Fibroblast of lung (primary cell): ENCODE results near the gene INPP4A. TPM values are rescaled to one million over a fixed set of nuclear protein-coding genes. Genes with fewer than 3 reads are reported as not detected.

ENCODE experiments used
- DNase-seq, 2 donors: peaks; one replicate each; pipeline versions ENCODE4 v3.0.0 to v3.0.0-alpha.2; 2010; ENCODE audit warnings: low read depth in 2 of 2
- H2AFZ ChIP-seq: 2 replicates; pipeline ENCODE4 v1.5.1; 2012; ENCODE audit warnings: low read length, control low read depth, inconsistent platforms
- H3K27ac ChIP-seq: 2 replicates; pipeline ENCODE4 v1.5.1; 2011; ENCODE audit warnings: low read length, control low read depth; ENCODE audit not compliant: insufficient read depth
- H3K27me3 ChIP-seq: 2 replicates; pipeline ENCODE4 v1.5.1; 2011; ENCODE audit warnings: mild to moderate bottlenecking, low read length; ENCODE audit not compliant: control insufficient read depth, insufficient read depth
- H3K36me3 ChIP-seq: 2 replicates; pipeline ENCODE4 v1.5.1; 2011; ENCODE audit warnings: low read length; ENCODE audit not compliant: control insufficient read depth, insufficient read depth
- H3K4me1 ChIP-seq: 2 replicates; pipeline ENCODE4 v1.5.1; 2011; ENCODE audit warnings: low read length; ENCODE audit not compliant: control insufficient read depth, insufficient read depth; ENCODE audit errors: extremely low read depth
- H3K4me2 ChIP-seq: 2 replicates; pipeline ENCODE4 v1.5.1; 2011; ENCODE audit warnings: low read length, control low read depth; ENCODE audit not compliant: insufficient read depth; ENCODE audit errors: extremely low read depth
- H3K4me3 ChIP-seq, 4 experiments: fragments of 200-600 bp in 1 of 4; sonication (generic) in 1 of 4; replicated peaks in 1 of 4; 2 replicates each; pipeline ENCODE4 v1.5.1; 2011 to 2016; ENCODE audit warnings: low read length in 4 of 4, low read depth in 3 of 4, mild to moderate bottlenecking in 3 of 4, control low read depth in 2 of 4, inconsistent platforms in 1 of 4, mixed read lengths in 1 of 4; ENCODE audit not compliant: insufficient read depth in 1 of 4; ENCODE audit errors: control extremely low read depth in 1 of 4
- H3K79me2 ChIP-seq: 2 replicates; pipeline ENCODE4 v1.5.1; 2012; ENCODE audit warnings: mild to moderate bottlenecking, low read length, inconsistent platforms; ENCODE audit not compliant: control insufficient read depth, insufficient read depth
- H3K9ac ChIP-seq: 2 replicates; pipeline ENCODE4 v1.5.1; 2011; ENCODE audit warnings: mild to moderate bottlenecking, low read length, control low read depth; ENCODE audit not compliant: insufficient read depth
- H3K9me3 ChIP-seq: 2 replicates; pipeline ENCODE4 v1.5.1; 2012; ENCODE audit warnings: low read depth, low read length; ENCODE audit not compliant: control insufficient read depth, insufficient read depth
- H4K20me1 ChIP-seq: 2 replicates; pipeline ENCODE4 v1.5.1; 2011; ENCODE audit warnings: low read length; ENCODE audit not compliant: control insufficient read depth, insufficient read depth; ENCODE audit errors: extremely low read depth
- CTCF ChIP-seq, 2 donors: IDR thresholded peaks in 1 of 2; conservative IDR thresholded peaks in 1 of 2; 1 replicate in 1 of 2; 2 replicates in 1 of 2; pipeline ENCODE4 v1.5.1; 2011 to 2012; ENCODE audit warnings: low read length in 2 of 2, control low read depth in 1 of 2, inconsistent platforms in 1 of 2, low read depth in 1 of 2, mild to moderate bottlenecking in 1 of 2
- EZH2 ChIP-seq: IDR thresholded peaks from 2 replicates; pipeline ENCODE4 v1.5.1; 2012; ENCODE audit warnings: low read length, control low read depth, mild to moderate bottlenecking; ENCODE audit errors: missing control alignments
- polyA plus RNA-seq, 2 donors: library from polyadenylated mRNA; depleted of rRNA in 1 of 2; stranded (reverse) in 1 of 2; unstranded in 1 of 2; fragments of >200 nt; gene quantifications; 2 replicates each; pipeline ENCODE4 v1.2.1, GENCODE V29; 2011 to 2012; ENCODE audit warnings: missing spikeins in 1 of 2
- total RNA-seq: library from RNA; depleted of rRNA; stranded (reverse); fragments of >200 nt; gene quantifications from 2 replicates; pipeline ENCODE4 v1.2.1, GENCODE V29; 2014

Gene INPP4A
- total and polyA plus RNA-seq, 2 donors (not counting 1 experiment from before 2014, with no cell fraction given): 10.2 to 26.1 TPM

- DNase-seq: no peak
- Histone ChIP-seq H2AFZ (no peak overlapping the region), H3K4me1 (no peaks in the 10 kb centered on the region), H3K9me3 (no peaks in the 10 kb centered on the region), H3K4me3 (no peak overlapping the region), H3K9ac (no peak overlapping the region), H3K4me2 (no peak overlapping the region), H4K20me1 (no peaks in the 10 kb centered on the region), H3K79me2 (no peaks in the 10 kb centered on the region), H3K36me3 (no peaks in the 10 kb centered on the region), H3K27ac (no peak overlapping the region), H3K27me3 (no peaks in the 10 kb centered on the region)
- no peak for TF ChIP-seq CTCF (conservative IDR thresholded peaks at IDR 0.05 in 1 of 2, IDR thresholded peaks at IDR 0.05 in 1 of 2; ENCODE audit: low read depth in 1 of 2, low read length in 2 of 2)
- no peak for TF ChIP-seq EZH2
Observed at GRCh38 chr2:98489971-98490962, 45.6 kb downstream of the INPP4A start.

GRCh38 chr2:98492441-98492840 lies 47.8 kb downstream of the INPP4A start:
- H3K27me3 ChIP-seq: no peaks in the 10 kb centered on the region
- no peaks in the 10 kb centered on the region for H3K9me3 ChIP-seq
- no peaks in the 10 kb centered on the region for H3K79me2 ChIP-seq
- H2AFZ ChIP-seq: no peak overlapping the region
- TF ChIP-seq CTCF (conservative IDR thresholded peaks at IDR 0.05 in 1 of 2, IDR thresholded peaks at IDR 0.05 in 1 of 2; ENCODE audit: low read depth in 1 of 2, low read length in 2 of 2): no peak
- H3K9ac ChIP-seq: no peak overlapping the region
- no peaks in the 10 kb centered on the region for H3K4me1 ChIP-seq
- H3K36me3 ChIP-seq: no peaks in the 10 kb centered on the region
- H3K4me3 ChIP-seq: no peak overlapping the region
- H3K27ac ChIP-seq: no peak overlapping the region
- H4K20me1 ChIP-seq: no peaks in the 10 kb centered on the region
- no peak overlapping the region for H3K4me2 ChIP-seq
- DNase-seq: no peak

GRCh38 chr2:98494699-98495098 lies 50.0 kb downstream of the INPP4A start:
- no peaks in the 10 kb centered on the region for H3K79me2 ChIP-seq
- TF ChIP-seq CTCF (conservative IDR thresholded peaks at IDR 0.05 in 1 of 2, IDR thresholded peaks at IDR 0.05 in 1 of 2; ENCODE audit: low read depth in 1 of 2, low read length in 2 of 2): no peak
- no peak for TF ChIP-seq EZH2
- H3K4me3 ChIP-seq: no peak overlapping the region
- DNase-seq: no peak
- H3K36me3 ChIP-seq: peaks cover 2% of the 10 kb centered on the region
- no peaks in the 10 kb centered on the region for H3K4me1 ChIP-seq
- no peak overlapping the region for H2AFZ ChIP-seq
- no peaks in the 10 kb centered on the region for H3K9me3 ChIP-seq
- H3K27ac ChIP-seq: no peak overlapping the region
- H3K27me3 ChIP-seq: no peaks in the 10 kb centered on the region
- H3K9ac ChIP-seq: no peak overlapping the region
- no peak overlapping the region for H3K4me2 ChIP-seq
- H4K20me1 ChIP-seq: no peaks in the 10 kb centered on the region
